WTC11 (cell line): ENCODE measurements around the gene PIKFYVE. TPM values are rescaled to one million over a fixed set of nuclear protein-coding genes. Genes with fewer than 3 reads are reported as not detected.

Experiments used
- ATAC-seq: fragments of 200-7000 bp; cut with Tn5 transposase; 2 replicates; pipeline ENCODE4 v1.10.0; 2021; ENCODE audit warnings: mild to moderate bottlenecking, moderate library complexity
- CTCF ChIA-PET: fragments of 300-600 bp; sonication (Branson Sonifier 250); formaldehyde crosslinking; loops from one replicate; lab custom pipeline; 2021; ENCODE audit warnings: antibody characterized with exemption; lab: Charles Lee
- POLR2A ChIA-PET: fragments of 350-600 bp; sonication (Branson Sonifier 250); formaldehyde crosslinking; loops from one replicate; lab custom pipeline; 2021; ENCODE audit warnings: antibody characterized with exemption; lab: Charles Lee
- DNase-seq: peaks from one replicate; pipeline ENCODE4 v3.0.0; 2021; ENCODE audit warnings: low spot score
- H3K27ac Mint-ChIP-seq: 2 replicates; pipeline ENCODE4 v1.8.0; 2021; ENCODE audit warnings: mixed read lengths
- H3K27me3 Mint-ChIP-seq: 2 replicates; pipeline ENCODE4 v1.8.0; 2021; ENCODE audit warnings: low read depth, mild to moderate bottlenecking, moderate library complexity, mixed read lengths
- H3K36me3 Mint-ChIP-seq: 2 replicates; pipeline ENCODE4 v1.8.0; 2021; ENCODE audit warnings: mixed read lengths
- H3K4me1 Mint-ChIP-seq: 2 replicates; pipeline ENCODE4 v1.8.0; 2022; ENCODE audit warnings: mixed read lengths
- H3K4me3 Mint-ChIP-seq: 2 replicates; pipeline ENCODE4 v1.8.0; 2021; ENCODE audit warnings: mild to moderate bottlenecking, moderate library complexity, mixed read lengths
- H3K9me3 Mint-ChIP-seq: 2 replicates; pipeline ENCODE4 v1.8.0; 2021; ENCODE audit warnings: mixed read lengths
- ATF2 ChIP-seq: sonication (generic); formaldehyde crosslinking; IDR thresholded peaks from 2 replicates; pipeline ENCODE4 v1.8.1; 2022; ENCODE audit warnings: low read depth, missing genetic modification reagents, borderline replicate concordance
- CREM ChIP-seq: sonication (generic); formaldehyde crosslinking; IDR thresholded peaks from 2 replicates; pipeline ENCODE4 v1.8.1; 2022; ENCODE audit warnings: mild to moderate bottlenecking, missing genetic modification reagents, moderate library complexity
- EMX1 ChIP-seq: fragments of 250-450 bp; sonication (Bioruptor Pico); IDR thresholded peaks from 2 replicates; pipeline ENCODE4 v1.8.0; 2021; ENCODE audit warnings: mild to moderate bottlenecking
- ESRRA ChIP-seq: sonication (generic); formaldehyde crosslinking; IDR thresholded peaks from 2 replicates; pipeline ENCODE4 v1.8.1; 2022; ENCODE audit warnings: mild to moderate bottlenecking, missing genetic modification reagents, borderline replicate concordance
- ETV6 ChIP-seq: sonication (generic); formaldehyde crosslinking; IDR thresholded peaks from 2 replicates; pipeline ENCODE4 v1.8.1; 2022; ENCODE audit warnings: mild to moderate bottlenecking, missing genetic modification reagents
- FOXJ3 ChIP-seq: sonication (generic); formaldehyde crosslinking; IDR thresholded peaks from 2 replicates; pipeline ENCODE4 v1.9.0; 2021; ENCODE audit warnings: missing genetic modification reagents, mild to moderate bottlenecking, borderline replicate concordance
- IRF2 ChIP-seq: sonication (generic); formaldehyde crosslinking; IDR thresholded peaks from 2 replicates; pipeline ENCODE4 v1.8.0; 2022; ENCODE audit warnings: low read depth, missing genetic modification reagents, borderline replicate concordance
- NR3C1 ChIP-seq: sonication (generic); formaldehyde crosslinking; conservative IDR thresholded peaks from 2 replicates; pipeline ENCODE4 v1.8.1; 2023; ENCODE audit warnings: low read depth, mild to moderate bottlenecking, missing genetic modification reagents
- PRDM15 ChIP-seq: sonication (generic); formaldehyde crosslinking; IDR thresholded peaks from 2 replicates; pipeline ENCODE4 v1.8.0; 2022; ENCODE audit warnings: missing genetic modification reagents
- SOX15 ChIP-seq: fragments of 250-450 bp; sonication (Bioruptor Pico); IDR thresholded peaks from 2 replicates; pipeline ENCODE4 v1.9.0; 2021; ENCODE audit warnings: mild to moderate bottlenecking
- ZBTB43 ChIP-seq: sonication (generic); formaldehyde crosslinking; IDR thresholded peaks from 2 replicates; pipeline ENCODE4 v1.8.1; 2023; ENCODE audit warnings: mild to moderate bottlenecking, missing genetic modification reagents
- ZNF281 ChIP-seq: sonication (generic); formaldehyde crosslinking; IDR thresholded peaks from 2 replicates; pipeline ENCODE4 v1.8.0; 2023; ENCODE audit warnings: mild to moderate bottlenecking, missing genetic modification reagents
- total RNA-seq: library from RNA; stranded (reverse); gene quantifications from 3 replicates; pipeline ENCODE4 v1.2.3, GENCODE V29; 2021

Gene PIKFYVE
- total RNA-seq, 1 experiment from 2014 or later, result 36.1 TPM

- Mint-ChIP-seq H3K4me3 (no peak overlapping the region), H3K9me3 (no peaks in the 10 kb centered on the region; the same call in 1 of the 2 replicates), H3K36me3 (peaks cover 58% of the 10 kb centered on the region), H3K4me1 (no peaks in the 10 kb centered on the region), H3K27me3 (no peaks in the 10 kb centered on the region), H3K27ac (no peak overlapping the region)
- DNase-seq (no peak), ATAC-seq (no peak)
- ChIA-PET POLR2A (no interaction called here), CTCF (no interaction called here)
- no peak for TF ChIP-seq EMX1 (CRISPR knock-in tag)
- no peak for TF ChIP-seq ZBTB43 (CRISPR knock-in tag)
Observed at GRCh38 chr2:208319391-208319790, 53.3 kb downstream of the PIKFYVE start.

- peaks cover 58% of the 10 kb centered on the region for H3K36me3 Mint-ChIP-seq
- POLR2A ChIA-PET, result no interaction called here
- DNase-seq (no peak), ATAC-seq (no peak)
- no peaks in the 10 kb centered on the region; the same call in 1 of the 2 replicates for H3K9me3 Mint-ChIP-seq
- H3K27ac Mint-ChIP-seq, result no peak overlapping the region
- TF ChIP-seq NR3C1, result no peak
- no peak for TF ChIP-seq SOX15 (CRISPR knock-in tag)
- no peaks in the 10 kb centered on the region for H3K27me3 Mint-ChIP-seq
- no peaks in the 10 kb centered on the region for H3K4me1 Mint-ChIP-seq
- CTCF ChIA-PET, result interaction anchor here (1.2 kb wide), 1 partner anchor 218 kb away, joined by 3 read pairs; no protein-coding TSS in a partner anchor
- no peak overlapping the region for H3K4me3 Mint-ChIP-seq
Observed at GRCh38 chr2:208320686-208321085, 54.6 kb downstream of the PIKFYVE start.

GRCh38 chr2:208326016-208326415 is 60.0 kb downstream of the PIKFYVE start:
- DNase-seq (no peak), ATAC-seq (no peak)
- Mint-ChIP-seq H3K4me3 (no peak overlapping the region), H3K27me3 (no peaks in the 10 kb centered on the region), H3K27ac (no peak overlapping the region), H3K9me3 (no peaks in the 10 kb centered on the region; the same call in 1 of the 2 replicates), H3K36me3 (peaks cover 72% of the 10 kb centered on the region), H3K4me1 (no peaks in the 10 kb centered on the region)
- ChIA-PET CTCF (no interaction called here), POLR2A (no interaction called here)
- TF ChIP-seq EMX1 (CRISPR knock-in tag) (no peak), FOXJ3 (CRISPR knock-in tag) (no peak)

- TF ChIP-seq CREM (CRISPR knock-in tag) (no peak), ETV6 (CRISPR knock-in tag) (no peak), ZNF281 (CRISPR knock-in tag) (no peak), PRDM15 (no peak), ESRRA (CRISPR knock-in tag) (no peak), ATF2 (no peak), IRF2 (no peak)
- TF ChIP-seq, all 79 proteins: peak for 0
- Mint-ChIP-seq H3K4me3 (no peak overlapping the region), H3K36me3 (peaks cover 64% of the 10 kb centered on the region), H3K9me3 (no peaks in the 10 kb centered on the region), H3K27ac (no peak overlapping the region), H3K27me3 (no peaks in the 10 kb centered on the region), H3K4me1 (no peaks in the 10 kb centered on the region)
- DNase-seq (no peak), ATAC-seq (no peak)
- POLR2A ChIA-PET, result no interaction called here
- CTCF ChIA-PET, result no interaction called here
Observed at GRCh38 chr2:208329485-208329884, 63.4 kb downstream of the PIKFYVE start.
